Adrenal gland (tissue), 5 donors: ENCODE measurements around the gene SCNN1B.

ENCODE experiments used
- POLR2A ChIP-seq, 2 donors: fragments of 450-650 bp; IDR thresholded peaks; one replicate each; pipeline ENCODE4 v1.6.1; 2017; ENCODE audit warnings: antibody characterized with exemption in 2 of 2, mild to moderate bottlenecking in 2 of 2, moderate library complexity in 1 of 2
- TF ChIP-seq, protein P1 (sequence below), 6 experiments: fragments of 450-650 bp in 4 of 6; fragments of 200-600 bp in 2 of 6; sonication (generic) in 1 of 6; IDR thresholded peaks; 1 replicate in 5 of 6; 2 replicates in 1 of 6; pipeline versions ENCODE4 v1.5.1 to v1.8.0; 2016 to 2021; ENCODE audit warnings: antibody characterized with exemption in 6 of 6, mild to moderate bottlenecking in 2 of 6, moderate library complexity in 1 of 6
- donor health status: DM: no; HTN: no; CAD: no.

DNA sequence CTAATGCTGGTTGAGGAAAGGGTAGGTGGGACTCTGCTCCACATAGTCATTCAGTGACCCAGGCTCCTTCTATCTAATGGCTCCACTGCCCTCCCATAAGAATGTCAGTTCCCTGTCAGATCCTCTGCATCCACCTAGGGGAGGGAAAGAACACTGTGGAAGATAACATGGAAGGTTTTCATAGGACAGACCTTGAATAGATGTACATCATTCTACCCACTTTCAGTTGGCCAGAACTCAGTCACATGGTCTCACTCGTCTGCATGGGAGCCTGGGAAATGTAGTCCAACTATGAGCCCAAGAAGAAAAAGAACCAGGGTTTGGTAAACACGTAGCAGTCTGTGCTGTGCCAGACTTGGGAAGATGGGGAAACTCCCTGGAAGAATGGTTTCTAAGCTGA, 27.1 kb upstream of the SCNN1B start:
- TF ChIP-seq, protein P1, sequence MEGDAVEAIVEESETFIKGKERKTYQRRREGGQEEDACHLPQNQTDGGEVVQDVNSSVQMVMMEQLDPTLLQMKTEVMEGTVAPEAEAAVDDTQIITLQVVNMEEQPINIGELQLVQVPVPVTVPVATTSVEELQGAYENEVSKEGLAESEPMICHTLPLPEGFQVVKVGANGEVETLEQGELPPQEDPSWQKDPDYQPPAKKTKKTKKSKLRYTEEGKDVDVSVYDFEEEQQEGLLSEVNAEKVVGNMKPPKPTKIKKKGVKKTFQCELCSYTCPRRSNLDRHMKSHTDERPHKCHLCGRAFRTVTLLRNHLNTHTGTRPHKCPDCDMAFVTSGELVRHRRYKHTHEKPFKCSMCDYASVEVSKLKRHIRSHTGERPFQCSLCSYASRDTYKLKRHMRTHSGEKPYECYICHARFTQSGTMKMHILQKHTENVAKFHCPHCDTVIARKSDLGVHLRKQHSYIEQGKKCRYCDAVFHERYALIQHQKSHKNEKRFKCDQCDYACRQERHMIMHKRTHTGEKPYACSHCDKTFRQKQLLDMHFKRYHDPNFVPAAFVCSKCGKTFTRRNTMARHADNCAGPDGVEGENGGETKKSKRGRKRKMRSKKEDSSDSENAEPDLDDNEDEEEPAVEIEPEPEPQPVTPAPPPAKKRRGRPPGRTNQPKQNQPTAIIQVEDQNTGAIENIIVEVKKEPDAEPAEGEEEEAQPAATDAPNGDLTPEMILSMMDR (IDR thresholded peaks at IDR 0.05) = no peak
- TF ChIP-seq POLR2A (IDR thresholded peaks at IDR 0.05) = no peak
